Panc1 (cell line): ENCODE data around the gene DCST2. TPM values are rescaled to one million over a fixed set of nuclear protein-coding genes. Genes with fewer than 3 reads are reported as not detected.

Experiments used
- ATAC-seq: fragments of 200-7000 bp; cut with Tn5 transposase; 2 replicates; pipeline ENCODE4 v1.9.1; 2020; ENCODE audit warnings: mild to moderate bottlenecking, moderate library complexity
- BruUV-seq: library from RNA; stranded (reverse); fragments of 400-500 nt; replicated peaks from 2 replicates; lab custom pipeline; 2021; lab: Mats Ljungman, UMichigan
- CTCF ChIA-PET: fragments of 300-600 bp; sonication (Branson Sonifier 250); formaldehyde crosslinking; loops from one replicate; lab custom pipeline; 2022; ENCODE audit warnings: antibody characterized with exemption; lab: Charles Lee
- POLR2A ChIA-PET: fragments of 300-600 bp; sonication (Branson Sonifier 250); formaldehyde crosslinking; loops from one replicate; lab custom pipeline; 2022; ENCODE audit warnings: antibody characterized with exemption; lab: Charles Lee
- DNase-seq: peaks from one replicate; pipeline ENCODE4 v3.0.0-alpha.2; 2010; ENCODE audit warnings: low read depth, low spot score
- H3K27ac ChIP-seq: 2 replicates; pipeline ENCODE4 v1.5.1; 2011; ENCODE audit warnings: mild to moderate bottlenecking, low read length, inconsistent platforms
- H3K27me3 ChIP-seq: fragments of 200-500 bp; sonication (Bioruptor generic); 2 replicates; pipeline ENCODE4 v1.6.0; 2014; ENCODE audit warnings: low read length, inconsistent platforms; ENCODE audit not compliant: control insufficient read depth, insufficient read depth
- H3K36me3 ChIP-seq: fragments of 200-500 bp; sonication (Bioruptor generic); 2 replicates; pipeline ENCODE4 v1.5.1; 2014; ENCODE audit warnings: inconsistent platforms, mild to moderate bottlenecking, low read length, moderate library complexity; ENCODE audit not compliant: control insufficient read depth, insufficient read depth
- H3K4me1 ChIP-seq: 2 replicates; pipeline ENCODE4 v1.5.1; 2011; ENCODE audit warnings: inconsistent platforms, mild to moderate bottlenecking, low read length, moderate library complexity; ENCODE audit not compliant: control insufficient read depth, insufficient read depth
- H3K4me3 ChIP-seq, 2 experiments: 2 replicates each; pipeline ENCODE4 v1.5.1; 2011 to 2012; ENCODE audit warnings: low read depth in 2 of 2, low read length in 2 of 2, mild to moderate bottlenecking in 2 of 2, inconsistent platforms in 1 of 2, moderate library complexity in 1 of 2
- H3K9me3 ChIP-seq: fragments of 200-500 bp; sonication (Bioruptor generic); 2 replicates; pipeline ENCODE4 v1.5.1; 2014; ENCODE audit warnings: low read depth, mild to moderate bottlenecking, inconsistent platforms, low read length, moderate library complexity; ENCODE audit not compliant: control insufficient read depth, insufficient read depth
- POLR2AphosphoS5 ChIP-seq: IDR thresholded peaks from 2 replicates; pipeline ENCODE4 v1.6.1; 2012; ENCODE audit warnings: mild to moderate bottlenecking, low read depth, low read length, moderate library complexity
- SIN3A ChIP-seq: IDR thresholded peaks from 2 replicates; pipeline ENCODE4 v1.6.1; 2012; ENCODE audit warnings: low read depth, mild to moderate bottlenecking, low read length, moderate library complexity, borderline replicate concordance; ENCODE audit not compliant: insufficient read depth
- TCF7L2 ChIP-seq: IDR thresholded peaks from 2 replicates; pipeline ENCODE4 v1.6.1; 2011; ENCODE audit warnings: mild to moderate bottlenecking, low read depth, low read length, inconsistent platforms
- in situ Hi-C: cut with HindIII; loops from 2 replicates; pipeline ENCODE4 v1.10.0; 2016; ENCODE audit warnings: low sequenced_read_pairs, low pct_unique_long_range_greater_than_20kb
- intact Hi-C: fragments of 100-400 bp; cut with micrococcal nuclease; formaldehyde crosslinking; loops from one replicate; pipeline ENCODE4 v1.10.0; 2022; ENCODE audit not compliant: unreplicated experiment
- total RNA-seq: library from RNA; stranded (reverse); gene quantifications from one replicate; pipeline ENCODE4 v1.2.1, GENCODE V29; 2021; ENCODE audit not compliant: unreplicated experiment
- TF ChIP-seq, protein P1 (sequence below), 2 experiments: IDR thresholded peaks; 2 replicates each; pipeline ENCODE4 v1.6.1; 2011 to 2012; ENCODE audit warnings: low read depth in 2 of 2, control low read depth in 1 of 2, low read length in 1 of 2, mild to moderate bottlenecking in 1 of 2, moderate library complexity in 1 of 2; ENCODE audit not compliant: insufficient read depth in 1 of 2
- TF ChIP-seq, protein P2 (sequence below): fragments of 450-650 bp; IDR thresholded peaks from 2 replicates; pipeline ENCODE4 v1.5.1; 2017; ENCODE audit warnings: mild to moderate bottlenecking

The DCST2 gene
- total RNA-seq, 1 experiment from 2014 or later: 0.13 TPM

GRCh38 chr1:155071701-155072100, 38.1 kb upstream of the DCST2 start:
- Histone ChIP-seq H3K27ac (no peak overlapping the region), H3K4me1 (peaks cover 14% of the 10 kb centered on the region), H3K4me3 (no peak overlapping the region), H3K27me3 (no peaks in the 10 kb centered on the region), H3K9me3 (no peaks in the 10 kb centered on the region), H3K36me3 (no peaks in the 10 kb centered on the region)
- ATAC-seq (no peak), DNase-seq (no peak)
- in situ Hi-C loops: no loop called here
- no TSS peak for BruUV-seq
- no peak for TF ChIP-seq POLR2AphosphoS5
- TF ChIP-seq TCF7L2: no peak
- TF ChIP-seq, protein P1, sequence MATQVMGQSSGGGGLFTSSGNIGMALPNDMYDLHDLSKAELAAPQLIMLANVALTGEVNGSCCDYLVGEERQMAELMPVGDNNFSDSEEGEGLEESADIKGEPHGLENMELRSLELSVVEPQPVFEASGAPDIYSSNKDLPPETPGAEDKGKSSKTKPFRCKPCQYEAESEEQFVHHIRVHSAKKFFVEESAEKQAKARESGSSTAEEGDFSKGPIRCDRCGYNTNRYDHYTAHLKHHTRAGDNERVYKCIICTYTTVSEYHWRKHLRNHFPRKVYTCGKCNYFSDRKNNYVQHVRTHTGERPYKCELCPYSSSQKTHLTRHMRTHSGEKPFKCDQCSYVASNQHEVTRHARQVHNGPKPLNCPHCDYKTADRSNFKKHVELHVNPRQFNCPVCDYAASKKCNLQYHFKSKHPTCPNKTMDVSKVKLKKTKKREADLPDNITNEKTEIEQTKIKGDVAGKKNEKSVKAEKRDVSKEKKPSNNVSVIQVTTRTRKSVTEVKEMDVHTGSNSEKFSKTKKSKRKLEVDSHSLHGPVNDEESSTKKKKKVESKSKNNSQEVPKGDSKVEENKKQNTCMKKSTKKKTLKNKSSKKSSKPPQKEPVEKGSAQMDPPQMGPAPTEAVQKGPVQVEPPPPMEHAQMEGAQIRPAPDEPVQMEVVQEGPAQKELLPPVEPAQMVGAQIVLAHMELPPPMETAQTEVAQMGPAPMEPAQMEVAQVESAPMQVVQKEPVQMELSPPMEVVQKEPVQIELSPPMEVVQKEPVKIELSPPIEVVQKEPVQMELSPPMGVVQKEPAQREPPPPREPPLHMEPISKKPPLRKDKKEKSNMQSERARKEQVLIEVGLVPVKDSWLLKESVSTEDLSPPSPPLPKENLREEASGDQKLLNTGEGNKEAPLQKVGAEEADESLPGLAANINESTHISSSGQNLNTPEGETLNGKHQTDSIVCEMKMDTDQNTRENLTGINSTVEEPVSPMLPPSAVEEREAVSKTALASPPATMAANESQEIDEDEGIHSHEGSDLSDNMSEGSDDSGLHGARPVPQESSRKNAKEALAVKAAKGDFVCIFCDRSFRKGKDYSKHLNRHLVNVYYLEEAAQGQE (IDR thresholded peaks at IDR 0.05; ENCODE audit: insufficient read depth in 1 of 2, low read depth in 2 of 2, low read length in 1 of 2): no peak
- TF ChIP-seq, protein P2, sequence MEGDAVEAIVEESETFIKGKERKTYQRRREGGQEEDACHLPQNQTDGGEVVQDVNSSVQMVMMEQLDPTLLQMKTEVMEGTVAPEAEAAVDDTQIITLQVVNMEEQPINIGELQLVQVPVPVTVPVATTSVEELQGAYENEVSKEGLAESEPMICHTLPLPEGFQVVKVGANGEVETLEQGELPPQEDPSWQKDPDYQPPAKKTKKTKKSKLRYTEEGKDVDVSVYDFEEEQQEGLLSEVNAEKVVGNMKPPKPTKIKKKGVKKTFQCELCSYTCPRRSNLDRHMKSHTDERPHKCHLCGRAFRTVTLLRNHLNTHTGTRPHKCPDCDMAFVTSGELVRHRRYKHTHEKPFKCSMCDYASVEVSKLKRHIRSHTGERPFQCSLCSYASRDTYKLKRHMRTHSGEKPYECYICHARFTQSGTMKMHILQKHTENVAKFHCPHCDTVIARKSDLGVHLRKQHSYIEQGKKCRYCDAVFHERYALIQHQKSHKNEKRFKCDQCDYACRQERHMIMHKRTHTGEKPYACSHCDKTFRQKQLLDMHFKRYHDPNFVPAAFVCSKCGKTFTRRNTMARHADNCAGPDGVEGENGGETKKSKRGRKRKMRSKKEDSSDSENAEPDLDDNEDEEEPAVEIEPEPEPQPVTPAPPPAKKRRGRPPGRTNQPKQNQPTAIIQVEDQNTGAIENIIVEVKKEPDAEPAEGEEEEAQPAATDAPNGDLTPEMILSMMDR: no peak
- no peak for TF ChIP-seq SIN3A
- intact Hi-C loops: no loop called here
- ChIA-PET CTCF (interaction anchor here (0.6 kb wide), 1 partner anchor 10 kb away, joined by 3 read pairs; no protein-coding TSS in a partner anchor), POLR2A (interaction anchor here (0.7 kb wide), 2 partner anchors 51 to 673 kb away, joined by 4 to 7 read pairs; no protein-coding TSS in a partner anchor)

DNA sequence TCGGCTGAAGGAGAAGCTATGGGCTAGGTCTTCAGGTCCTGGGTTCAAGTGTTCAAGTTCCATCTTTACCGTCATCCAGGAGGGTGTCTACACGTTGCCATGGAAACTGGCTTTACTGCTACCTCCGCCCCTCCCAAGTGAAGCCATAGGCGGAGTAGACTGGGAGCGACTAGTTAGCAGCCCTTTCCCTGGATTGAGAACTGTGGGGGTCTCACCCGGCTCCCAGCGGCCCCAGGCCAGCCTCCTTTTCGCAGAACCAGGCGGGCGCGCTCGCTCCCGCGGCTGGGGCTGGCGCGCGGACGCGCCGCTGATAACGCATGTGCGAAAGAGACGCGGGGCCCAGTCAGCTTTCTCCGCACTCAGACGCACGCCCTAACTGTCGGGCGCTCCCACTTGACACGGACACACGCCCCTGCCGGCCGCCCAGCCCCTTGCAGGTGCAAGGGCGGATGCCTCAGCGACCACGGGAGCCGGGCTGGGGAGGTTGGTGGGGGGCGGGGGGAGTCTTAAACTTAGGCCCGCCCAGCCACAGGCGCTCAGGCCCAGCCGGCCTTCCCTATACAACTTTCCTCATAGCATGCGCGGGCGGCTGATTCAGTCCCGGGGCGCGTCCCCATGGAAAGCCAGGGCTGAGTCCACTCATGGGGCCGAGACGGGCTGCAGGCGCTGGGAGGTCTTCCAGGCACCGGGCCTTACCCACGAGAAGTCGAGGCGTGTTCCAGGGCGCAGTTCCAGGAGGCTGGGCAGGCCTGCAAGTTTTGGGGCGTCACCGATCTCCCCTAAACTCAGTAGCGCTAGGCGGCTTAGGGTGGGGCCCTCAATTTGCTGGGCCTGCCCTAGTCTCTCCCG, 37.4 kb upstream of the DCST2 start:
- H3K4me3 ChIP-seq: peak overlapping the region; percentile 26 to 48
- no peak for DNase-seq
- H3K36me3 ChIP-seq: no peaks in the 10 kb centered on the region
- H3K27me3 ChIP-seq: no peaks in the 10 kb centered on the region
- in situ Hi-C loops: no loop called here
- peak; percentile 84 for ATAC-seq
- intact Hi-C loops: no loop called here
- TF ChIP-seq, protein P1 (IDR thresholded peaks at IDR 0.05; ENCODE audit: insufficient read depth in 1 of 2, low read depth in 2 of 2, low read length in 1 of 2): no peak
- TF ChIP-seq, protein P2: no peak
- no peak for TF ChIP-seq SIN3A
- TF ChIP-seq POLR2AphosphoS5: no peak; the same call in 1 of the 2 replicates
- TF ChIP-seq TCF7L2: no peak
- peak overlapping the region; percentile 41; the same call in 1 of the 2 replicates for H3K27ac ChIP-seq
- BruUV-seq: no TSS peak
- peaks cover 14% of the 10 kb centered on the region for H3K4me1 ChIP-seq
- ChIA-PET CTCF (interaction anchor here (0.6 kb wide), 1 partner anchor 652 kb away, joined by 5 read pairs; no protein-coding TSS in a partner anchor), POLR2A (no interaction called here)
- no peaks in the 10 kb centered on the region for H3K9me3 ChIP-seq
